Thymus (tissue), 14 donors: ENCODE results near the gene TRIM67. TPM values are rescaled to one million over a fixed set of nuclear protein-coding genes. Genes with fewer than 3 reads are reported as not detected.
A peak's percentile ranks its signal among the peaks of the same experiment; 100 is the strongest.
"Not testable (repeated sequence)": the region's sequence is repeated elsewhere in the genome, so short reads cannot be mapped to it uniquely, and the experiment has no call there.

Experiments used
- DNase-seq, 9 donors: peaks; one replicate each; pipeline ENCODE4 v3.0.0-alpha.2; 2013; ENCODE audit warnings: low spot score in 9 of 9, low read depth in 6 of 9, missing footprints in 1 of 9
- H3K27ac ChIP-seq, 2 donors: one replicate each; pipeline ENCODE4 v1.5.1; 2013; ENCODE audit warnings: control low read depth in 1 of 2, low read depth in 1 of 2, low read length in 1 of 2, mild to moderate bottlenecking in 1 of 2, moderate library complexity in 1 of 2
- H3K27me3 ChIP-seq, 2 donors: one replicate each; pipeline ENCODE4 v1.5.1; 2013; ENCODE audit warnings: low read length in 1 of 2; ENCODE audit not compliant: control insufficient read depth in 2 of 2, insufficient read depth in 1 of 2
- H3K36me3 ChIP-seq, 2 donors: one replicate each; pipeline ENCODE4 v1.5.1; 2013; ENCODE audit warnings: low read length in 1 of 2, mild to moderate bottlenecking in 1 of 2, moderate library complexity in 1 of 2; ENCODE audit not compliant: control insufficient read depth in 2 of 2, insufficient read depth in 2 of 2
- H3K4me1 ChIP-seq, 2 donors: one replicate each; pipeline ENCODE4 v1.5.1; 2013; ENCODE audit warnings: low read length in 2 of 2; ENCODE audit not compliant: control insufficient read depth in 2 of 2, insufficient read depth in 2 of 2
- H3K4me3 ChIP-seq, 2 donors: one replicate each; pipeline ENCODE4 v1.5.1; 2013; ENCODE audit warnings: low read length in 2 of 2, control low read depth in 1 of 2, mild to moderate bottlenecking in 1 of 2
- H3K9me3 ChIP-seq, 2 donors: one replicate each; pipeline ENCODE4 v1.5.1; 2013; ENCODE audit warnings: low read length in 1 of 2, mild to moderate bottlenecking in 1 of 2; ENCODE audit not compliant: control insufficient read depth in 2 of 2, insufficient read depth in 1 of 2
- WGBS: extraction: QIAGEN DNeasy Blood & Tissue Kit; methylation state at CpG from one replicate; pipeline ENCODE4 v1.1.7; 2013; 5-methylcytosine and 5-hydroxymethylcytosine counted together
- long read RNA-seq, 10 donors: transcript quantifications; one replicate each; lab custom pipeline, GENCODE V29; 2026
- polyA plus RNA-seq: library from polyadenylated mRNA; stranded (reverse); fragments of 200-250 nt; gene quantifications from one replicate; pipeline ENCODE4 v1.2.3, GENCODE V29; 2013
- total RNA-seq: library from RNA; stranded (reverse); fragments of 120-200 nt; gene quantifications from one replicate; pipeline ENCODE4 v1.2.4, GENCODE V29; 2013
- donor health status: healthy.

The TRIM67 gene
- total RNA-seq: 0.05 TPM
- polyA plus RNA-seq: 0.05 TPM
- long read RNA-seq, donor 1: 0 reads
- long read RNA-seq, donor 2: 0 reads
- long read RNA-seq, donor 3: 0 reads
- long read RNA-seq, donor 4: 0 reads
- long read RNA-seq, donor 5: 0 reads
- long read RNA-seq, donor 6: 0 reads
- long read RNA-seq, donor 7: 0 reads
- long read RNA-seq, donor 8: 0 reads
- long read RNA-seq, donor 9: 0 reads
- long read RNA-seq, donor 10: 0 reads

- Histone ChIP-seq H3K27ac (no peak within 1 kb of the TSS), H3K4me3 (peak within 1 kb of the TSS in 1 of 2 donors; percentile 15), H3K27me3 (peaks cover 56 to 83% of the 10 kb centered on the region in 2 donors), H3K36me3 (no peaks in the 10 kb centered on the region), H3K4me1 (peaks cover 0 to 2% of the 10 kb centered on the region in 2 donors), H3K9me3 (no peaks in the 10 kb centered on the region)
- DNase-seq: peak in 1 of 9 donors; percentile 9
- 3% methylated on average over 42 of the region's 42 CpGs for WGBS
Measured at GRCh38 chr1:231161667-231162296, at the start of gene TRIM67. Gene TRIM67 (plus strand): TSS chr1:231162058. CDS start chr1:231162970, 912 bp downstream.

DNA sequence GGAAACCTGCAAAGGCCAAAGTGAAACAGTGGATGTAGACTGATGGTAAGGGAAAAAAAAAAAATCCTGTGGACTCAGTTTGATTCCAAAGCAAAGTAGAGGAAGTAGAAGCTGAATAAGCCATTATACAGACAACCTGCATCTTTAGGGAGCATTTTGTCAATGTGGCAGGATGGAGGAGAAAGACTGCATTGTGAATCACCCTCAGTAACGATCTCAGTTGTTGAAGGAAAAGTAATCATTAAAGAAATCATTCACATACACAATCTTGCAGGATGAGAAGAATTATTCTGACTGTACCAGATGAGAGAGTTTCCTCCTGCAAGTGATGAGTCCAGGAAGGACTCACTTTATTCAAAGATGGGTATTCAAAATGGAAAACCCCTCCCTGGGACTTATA lies 45.1 kb upstream of the TRIM67 start:
- Histone ChIP-seq H3K27me3 (no peaks in the 10 kb centered on the region), H3K27ac (no peak overlapping the region), H3K9me3 (no peaks in the 10 kb centered on the region), H3K4me3 (no peak overlapping the region), H3K4me1 (no peaks in the 10 kb centered on the region), H3K36me3 (no peaks in the 10 kb centered on the region)
- DNase-seq: no peak
- WGBS: 75% methylated on average over 1 of the region's 1 CpG

DNA sequence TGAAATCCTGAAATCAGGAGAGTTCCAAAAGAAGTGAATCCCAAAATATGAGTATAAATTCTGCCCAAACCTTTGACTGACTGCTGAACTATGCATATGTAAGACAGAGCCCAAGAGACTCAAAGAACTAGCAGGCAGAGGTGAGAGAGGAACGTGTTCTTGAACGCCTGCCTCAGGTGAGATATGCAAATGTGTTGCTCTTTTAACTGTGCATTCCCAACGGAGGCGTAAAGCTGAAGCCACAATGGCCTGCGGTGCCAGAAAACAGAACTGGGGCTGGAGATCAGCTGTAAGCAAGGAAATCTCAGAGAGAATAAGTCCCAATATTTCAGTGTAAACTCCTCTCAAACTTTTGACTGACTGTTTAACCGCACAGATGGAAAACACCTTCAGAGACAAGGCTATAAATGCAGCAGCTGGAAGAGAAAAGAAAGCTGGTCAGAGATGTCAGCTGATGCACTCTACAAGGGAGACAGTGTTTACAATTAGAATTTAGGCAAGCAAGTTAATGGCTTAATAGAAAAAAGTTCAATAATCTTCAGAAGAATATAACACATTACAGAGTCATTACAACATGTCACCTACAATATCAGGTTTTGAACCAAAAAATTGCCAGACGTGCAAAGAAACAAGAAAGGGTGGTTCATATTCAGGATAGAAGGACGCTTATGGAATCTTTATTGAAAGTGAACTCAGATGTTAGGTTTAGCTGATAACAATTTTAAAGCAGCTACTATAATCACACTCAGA lies 43.0 kb upstream of the TRIM67 start:
- Histone ChIP-seq H3K4me1 (no peaks in the 10 kb centered on the region), H3K4me3 (no peak overlapping the region), H3K9me3 (no peaks in the 10 kb centered on the region), H3K27me3 (no peaks in the 10 kb centered on the region), H3K27ac (no peak overlapping the region), H3K36me3 (no peaks in the 10 kb centered on the region)
- DNase-seq: no peak
- WGBS: 64% methylated on average over 8 of the region's 8 CpGs

DNA sequence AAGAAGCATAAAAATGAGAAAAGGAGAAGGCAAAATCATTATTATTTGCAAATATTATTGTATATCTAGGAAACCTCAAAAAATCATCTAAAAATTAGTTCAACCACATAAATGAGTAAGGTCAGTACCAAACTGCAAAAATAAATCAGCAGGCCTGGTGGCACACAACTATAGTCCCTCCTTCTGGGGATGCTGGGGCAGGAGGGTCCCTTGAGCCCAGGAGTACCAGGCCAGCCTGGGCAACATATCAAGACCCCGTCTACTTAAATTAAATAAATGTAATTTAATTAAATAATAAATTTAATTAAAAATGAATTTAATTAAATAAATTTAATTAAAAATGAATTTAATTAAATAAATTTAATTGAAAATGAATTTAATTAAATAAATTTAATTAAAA lies 40.3 kb upstream of the TRIM67 start:
- DNase-seq: no peak
- no peaks in the 10 kb centered on the region for H3K4me1 ChIP-seq
- WGBS: 93% methylated on average over 1 of the region's 1 CpG
- no peaks in the 10 kb centered on the region for H3K27me3 ChIP-seq
- no peak overlapping the region for H3K27ac ChIP-seq
- no peaks in the 10 kb centered on the region for H3K9me3 ChIP-seq
- H3K4me3 ChIP-seq: no peak overlapping the region
- no peaks in the 10 kb centered on the region for H3K36me3 ChIP-seq

GRCh38 chr1:231122143-231122542 lies 39.7 kb upstream of the TRIM67 start:
- Histone ChIP-seq H3K27ac (no peak overlapping the region), H3K9me3 (no peaks in the 10 kb centered on the region), H3K4me3 (no peak overlapping the region), H3K4me1 (no peaks in the 10 kb centered on the region), H3K27me3 (no peaks in the 10 kb centered on the region), H3K36me3 (no peaks in the 10 kb centered on the region)
- 96% methylated on average over 2 of the region's 2 CpGs for WGBS
- DNase-seq: no peak

GRCh38 chr1:231124746-231125145 lies 37.1 kb upstream of the TRIM67 start:
- DNase-seq: no peak
- H3K36me3 ChIP-seq: no peaks in the 10 kb centered on the region
- WGBS: 97% methylated on average over 14 of the region's 14 CpGs
- no peaks in the 10 kb centered on the region for H3K4me1 ChIP-seq
- no peak overlapping the region for H3K27ac ChIP-seq
- H3K27me3 ChIP-seq: no peaks in the 10 kb centered on the region
- H3K4me3 ChIP-seq: no peak overlapping the region
- no peaks in the 10 kb centered on the region for H3K9me3 ChIP-seq

DNA sequence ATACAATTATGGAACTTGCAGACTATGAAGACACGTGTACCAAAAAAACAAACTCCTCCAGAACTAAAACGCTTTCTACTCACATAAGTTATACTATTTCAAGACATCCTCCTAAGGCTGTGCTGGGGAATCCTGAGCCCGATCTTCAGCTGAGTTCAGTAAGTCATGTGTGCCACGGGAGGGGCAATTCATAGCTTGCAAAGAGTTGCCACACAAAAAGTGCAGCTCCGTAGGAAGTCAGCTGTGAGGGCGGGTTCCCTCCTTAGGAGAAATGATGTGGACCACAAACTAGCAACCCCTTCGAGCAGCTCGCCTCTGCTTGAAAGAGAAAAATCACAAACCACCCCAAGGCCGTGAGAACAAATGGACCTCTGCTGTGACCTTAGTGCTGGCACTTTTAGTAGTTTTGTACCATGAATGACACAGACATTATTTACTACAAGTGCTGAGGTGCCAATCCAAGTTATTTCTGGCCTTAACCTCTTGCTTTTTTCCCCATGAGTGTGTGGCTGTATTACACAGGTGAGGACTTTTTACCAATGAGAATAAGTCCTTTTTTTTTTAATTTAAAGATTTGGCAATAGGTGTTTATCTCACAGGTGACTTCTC lies 35.8 kb upstream of the TRIM67 start:
- Histone ChIP-seq H3K27ac (no peak overlapping the region), H3K27me3 (no peaks in the 10 kb centered on the region), H3K4me1 (no peaks in the 10 kb centered on the region), H3K36me3 (no peaks in the 10 kb centered on the region), H3K4me3 (no peak overlapping the region), H3K9me3 (no peaks in the 10 kb centered on the region)
- no peak for DNase-seq
- WGBS: 78% methylated on average over 9 of the region's 9 CpGs

DNA sequence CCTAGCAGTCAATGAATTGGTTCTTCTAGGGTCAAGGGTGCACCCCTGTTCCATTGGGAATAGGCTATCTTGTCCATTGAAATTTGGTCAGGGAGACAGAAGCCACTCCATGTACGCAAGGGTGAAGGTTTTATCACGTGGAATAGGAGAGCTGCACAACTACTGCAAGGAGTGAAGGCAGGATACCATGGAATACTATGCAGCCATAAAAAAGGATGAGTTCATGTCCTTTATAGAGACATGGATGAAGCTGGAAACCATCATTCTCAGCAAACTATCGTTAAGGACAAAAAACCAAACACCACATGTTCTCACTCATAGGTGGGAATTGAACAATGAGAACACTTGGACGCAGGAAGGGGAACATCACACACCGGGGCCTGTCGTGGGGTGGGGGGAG lies 34.8 kb upstream of the TRIM67 start:
- H3K9me3 ChIP-seq, H3K27ac ChIP-seq, H3K4me1 ChIP-seq, H3K4me3 ChIP-seq, H3K36me3 ChIP-seq, DNase-seq, H3K27me3 ChIP-seq: not testable (repeated sequence)
- WGBS: 96% methylated on average over 6 of the region's 6 CpGs

- H3K36me3 ChIP-seq, DNase-seq, H3K9me3 ChIP-seq, H3K27ac ChIP-seq, H3K27me3 ChIP-seq, H3K4me1 ChIP-seq, H3K4me3 ChIP-seq: not testable (repeated sequence)
- WGBS: 93% methylated on average over 20 of the region's 27 CpGs
Measured at GRCh38 chr1:231128471-231128870, 33.4 kb upstream of the TRIM67 start.
